ENCODE results near the gene ACTR5. TPM values are rescaled to one million over a fixed set of nuclear protein-coding genes. Genes with fewer than 3 reads are reported as not detected.

The ACTR5 gene
- total RNA-seq, 1 experiment from 2014 or later: 20.0 TPM

DNA sequence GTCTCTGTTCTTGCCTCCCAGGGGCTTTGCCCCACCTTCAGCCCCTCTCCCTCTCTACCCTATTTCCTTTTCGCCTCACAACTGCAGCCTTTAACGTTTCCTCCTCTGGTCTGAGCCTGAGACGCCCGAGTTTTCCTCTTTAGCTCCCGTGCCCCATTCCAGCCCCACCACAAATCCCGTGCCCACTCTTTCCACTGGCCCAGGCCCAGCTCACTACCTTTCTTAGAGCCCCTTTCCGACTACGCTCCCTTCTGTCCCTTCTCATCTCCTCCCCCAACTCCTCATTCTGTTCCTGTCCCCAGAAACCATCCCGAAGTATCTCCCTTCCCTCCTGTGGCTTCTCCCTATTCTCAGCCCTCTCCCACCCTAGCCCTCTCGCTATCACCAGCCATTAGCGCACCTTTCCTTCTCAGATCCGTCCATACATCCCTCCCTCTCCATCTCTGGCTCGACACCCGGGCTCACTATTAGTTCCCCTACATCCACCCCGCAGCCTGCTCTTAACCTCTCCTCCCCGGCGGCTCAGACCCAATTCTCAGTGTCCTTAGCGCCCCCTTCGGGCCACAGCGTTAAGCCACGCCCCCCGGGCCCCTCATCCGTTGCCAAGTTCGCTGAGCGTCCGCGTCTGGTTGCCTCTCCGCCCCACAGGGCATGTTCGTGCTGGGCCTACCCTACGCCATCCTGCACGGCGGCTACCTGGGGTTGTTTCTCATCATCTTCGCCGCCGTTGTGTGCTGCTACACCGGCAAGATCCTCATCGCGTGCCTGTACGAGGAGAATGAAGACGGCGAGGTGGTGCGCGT is 21.3 kb upstream of the ACTR5 start:
- H3K36me3 ChIP-seq (ENCODE audit: control insufficient read depth, insufficient read depth, low read length): no peaks in the 10 kb centered on the region
- peak in 1 of 2 experiments; percentile 48 for DNase-seq
- Mint-ChIP-seq H3K27ac (ENCODE audit: unreplicated experiment) (no peak overlapping the region), H3K4me3 (ENCODE audit: unreplicated experiment) (no peak overlapping the region), H3K27me3 (ENCODE audit: insufficient read depth, unreplicated experiment) (peaks cover 64% of the 10 kb centered on the region), H3K36me3 (ENCODE audit: insufficient read depth, unreplicated experiment) (no peaks in the 10 kb centered on the region), H3K9me3 (ENCODE audit: unreplicated experiment) (no peaks in the 10 kb centered on the region), H3K4me1 (ENCODE audit: low read depth, unreplicated experiment) (peaks cover 12% of the 10 kb centered on the region)
- H3K9me3 ChIP-seq: peaks cover 2% of the 10 kb centered on the region; the same call in 1 of the 2 replicates
- H3K27me3 ChIP-seq (replicated peaks; ENCODE audit: control insufficient read depth, insufficient read depth, low read length): peaks cover 9% of the 10 kb centered on the region
- no TSS peak for BruUV-seq (replicated peaks)
- CTCF ChIA-PET: interaction anchor here (0.9 to 1.4 kb wide), 2 partner anchors 25 to 63 kb away, joined by 3 to 4 read pairs; no protein-coding TSS in a partner anchor
- H3K4me3 ChIP-seq (ENCODE audit: low read depth, low read length): no peak overlapping the region
- POLR2A ChIA-PET: no interaction called here
- intact Hi-C loops (cut with micrococcal nuclease; ENCODE audit: unreplicated experiment): loop anchor here (1.0 kb wide), 2 partner anchors 24 to 81 kb away; no protein-coding TSS in a partner anchor
- TF ChIP-seq, protein P1, sequence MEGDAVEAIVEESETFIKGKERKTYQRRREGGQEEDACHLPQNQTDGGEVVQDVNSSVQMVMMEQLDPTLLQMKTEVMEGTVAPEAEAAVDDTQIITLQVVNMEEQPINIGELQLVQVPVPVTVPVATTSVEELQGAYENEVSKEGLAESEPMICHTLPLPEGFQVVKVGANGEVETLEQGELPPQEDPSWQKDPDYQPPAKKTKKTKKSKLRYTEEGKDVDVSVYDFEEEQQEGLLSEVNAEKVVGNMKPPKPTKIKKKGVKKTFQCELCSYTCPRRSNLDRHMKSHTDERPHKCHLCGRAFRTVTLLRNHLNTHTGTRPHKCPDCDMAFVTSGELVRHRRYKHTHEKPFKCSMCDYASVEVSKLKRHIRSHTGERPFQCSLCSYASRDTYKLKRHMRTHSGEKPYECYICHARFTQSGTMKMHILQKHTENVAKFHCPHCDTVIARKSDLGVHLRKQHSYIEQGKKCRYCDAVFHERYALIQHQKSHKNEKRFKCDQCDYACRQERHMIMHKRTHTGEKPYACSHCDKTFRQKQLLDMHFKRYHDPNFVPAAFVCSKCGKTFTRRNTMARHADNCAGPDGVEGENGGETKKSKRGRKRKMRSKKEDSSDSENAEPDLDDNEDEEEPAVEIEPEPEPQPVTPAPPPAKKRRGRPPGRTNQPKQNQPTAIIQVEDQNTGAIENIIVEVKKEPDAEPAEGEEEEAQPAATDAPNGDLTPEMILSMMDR (IDR thresholded peaks at IDR 0.05; ENCODE audit: insufficient read depth in 1 of 2, low read depth in 1 of 2, low read length in 1 of 2, severe bottlenecking in 1 of 2, unreplicated experiment in 1 of 2): no peak
- peaks cover 17% of the 10 kb centered on the region for H3K4me1 ChIP-seq

DNA sequence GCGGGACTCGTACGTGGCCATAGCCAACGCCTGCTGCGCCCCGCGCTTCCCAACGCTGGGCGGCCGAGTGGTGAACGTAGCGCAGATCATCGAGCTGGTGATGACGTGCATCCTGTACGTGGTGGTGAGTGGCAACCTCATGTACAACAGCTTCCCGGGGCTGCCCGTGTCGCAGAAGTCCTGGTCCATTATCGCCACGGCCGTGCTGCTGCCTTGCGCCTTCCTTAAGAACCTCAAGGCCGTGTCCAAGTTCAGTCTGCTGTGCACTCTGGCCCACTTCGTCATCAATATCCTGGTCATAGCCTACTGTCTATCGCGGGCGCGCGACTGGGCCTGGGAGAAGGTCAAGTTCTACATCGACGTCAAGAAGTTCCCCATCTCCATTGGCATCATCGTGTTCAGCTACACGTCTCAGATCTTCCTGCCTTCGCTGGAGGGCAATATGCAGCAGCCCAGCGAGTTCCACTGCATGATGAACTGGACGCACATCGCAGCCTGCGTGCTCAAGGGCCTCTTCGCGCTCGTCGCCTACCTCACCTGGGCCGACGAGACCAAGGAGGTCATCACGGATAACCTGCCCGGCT is 20.6 kb upstream of the ACTR5 start:
- H3K27me3 ChIP-seq (replicated peaks; ENCODE audit: control insufficient read depth, insufficient read depth, low read length): peaks cover 8% of the 10 kb centered on the region
- ChIA-PET POLR2A (no interaction called here), CTCF (no interaction called here)
- no TSS peak for BruUV-seq (replicated peaks)
- intact Hi-C loops (cut with micrococcal nuclease; ENCODE audit: unreplicated experiment): no loop called here
- Mint-ChIP-seq H3K27me3 (ENCODE audit: insufficient read depth, unreplicated experiment) (peaks cover 62% of the 10 kb centered on the region), H3K4me1 (ENCODE audit: low read depth, unreplicated experiment) (peaks cover 12% of the 10 kb centered on the region), H3K4me3 (ENCODE audit: unreplicated experiment) (no peak overlapping the region), H3K27ac (ENCODE audit: unreplicated experiment) (no peak overlapping the region), H3K36me3 (ENCODE audit: insufficient read depth, unreplicated experiment) (no peaks in the 10 kb centered on the region), H3K9me3 (ENCODE audit: unreplicated experiment) (no peaks in the 10 kb centered on the region)
- H3K4me1 ChIP-seq: peaks cover 17% of the 10 kb centered on the region
- H3K4me3 ChIP-seq (ENCODE audit: low read depth, low read length): no peak overlapping the region
- peaks cover 2% of the 10 kb centered on the region; the same call in 1 of the 2 replicates for H3K9me3 ChIP-seq
- H3K36me3 ChIP-seq (ENCODE audit: control insufficient read depth, insufficient read depth, low read length): no peaks in the 10 kb centered on the region
- no peak for DNase-seq
- TF ChIP-seq, protein P1 (IDR thresholded peaks at IDR 0.05; ENCODE audit: insufficient read depth in 1 of 2, low read depth in 1 of 2, low read length in 1 of 2, severe bottlenecking in 1 of 2, unreplicated experiment in 1 of 2): no peak

DNA sequence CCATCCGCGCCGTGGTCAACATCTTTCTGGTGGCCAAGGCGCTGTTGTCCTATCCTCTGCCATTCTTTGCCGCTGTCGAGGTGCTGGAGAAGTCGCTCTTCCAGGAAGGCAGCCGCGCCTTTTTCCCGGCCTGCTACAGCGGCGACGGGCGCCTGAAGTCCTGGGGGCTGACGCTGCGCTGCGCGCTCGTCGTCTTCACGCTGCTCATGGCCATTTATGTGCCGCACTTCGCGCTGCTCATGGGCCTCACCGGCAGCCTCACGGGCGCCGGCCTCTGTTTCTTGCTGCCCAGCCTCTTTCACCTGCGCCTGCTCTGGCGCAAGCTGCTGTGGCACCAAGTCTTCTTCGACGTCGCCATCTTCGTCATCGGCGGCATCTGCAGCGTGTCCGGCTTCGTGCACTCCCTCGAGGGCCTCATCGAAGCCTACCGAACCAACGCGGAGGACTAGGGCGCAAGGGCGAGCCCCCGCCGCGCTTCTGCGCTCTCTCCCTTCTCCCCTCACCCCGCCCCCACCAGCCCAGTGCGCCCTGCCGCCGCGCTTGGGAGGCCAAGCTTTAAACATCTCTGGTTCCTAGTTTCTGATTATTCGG is 20.0 kb upstream of the ACTR5 start:
- CTCF ChIA-PET: no interaction called here
- Histone ChIP-seq H3K4me3 (ENCODE audit: low read depth, low read length) (no peak overlapping the region), H3K36me3 (ENCODE audit: control insufficient read depth, insufficient read depth, low read length) (no peaks in the 10 kb centered on the region), H3K4me1 (peaks cover 17% of the 10 kb centered on the region), H3K27me3 (replicated peaks; ENCODE audit: control insufficient read depth, insufficient read depth, low read length) (peaks cover 8% of the 10 kb centered on the region), H3K9me3 (peaks cover 2% of the 10 kb centered on the region; the same call in 1 of the 2 replicates)
- Mint-ChIP-seq H3K27ac (ENCODE audit: unreplicated experiment) (no peak overlapping the region), H3K27me3 (ENCODE audit: insufficient read depth, unreplicated experiment) (peaks cover 59% of the 10 kb centered on the region), H3K4me1 (ENCODE audit: low read depth, unreplicated experiment) (peaks cover 12% of the 10 kb centered on the region), H3K36me3 (ENCODE audit: insufficient read depth, unreplicated experiment) (no peaks in the 10 kb centered on the region), H3K4me3 (ENCODE audit: unreplicated experiment) (no peak overlapping the region), H3K9me3 (ENCODE audit: unreplicated experiment) (no peaks in the 10 kb centered on the region)
- intact Hi-C loops (cut with micrococcal nuclease; ENCODE audit: unreplicated experiment): no loop called here
- no TSS peak for BruUV-seq (replicated peaks)
- POLR2A ChIA-PET: no interaction called here
- DNase-seq: no peak
- TF ChIP-seq, protein P1 (IDR thresholded peaks at IDR 0.05; ENCODE audit: insufficient read depth in 1 of 2, low read depth in 1 of 2, low read length in 1 of 2, severe bottlenecking in 1 of 2, unreplicated experiment in 1 of 2): no peak

Data from Caco-2 (cell line).